ENCODE data around the gene SMARCD3.

The SMARCD3 gene

GRCh38 chr7:151272877-151273276, 24.4 kb upstream of the SMARCD3 start:
- DNase-seq (ENCODE audit: low spot score): no peak

GRCh38 chr7:151272405-151272804, 23.9 kb upstream of the SMARCD3 start:
- DNase-seq (ENCODE audit: low spot score): peak; percentile 18

- peak; percentile 21 for DNase-seq (ENCODE audit: low spot score)
These were observed 23.3 kb upstream of the SMARCD3 start for GRCh38 chr7:151271699-151272355.

GRCh38 chr7:151269511-151269910, 21.0 kb upstream of the SMARCD3 start:
- no peak for DNase-seq (ENCODE audit: low spot score)

GRCh38 chr7:151265351-151265931, 16.9 kb upstream of the SMARCD3 start:
- no peak for DNase-seq (ENCODE audit: low spot score)

- DNase-seq (ENCODE audit: low spot score): no peak
These were observed 16.1 kb upstream of the SMARCD3 start for GRCh38 chr7:151264615-151265014.

- no peak for DNase-seq (ENCODE audit: low spot score)
These were observed 13.0 kb upstream of the SMARCD3 start for GRCh38 chr7:151261529-151261928.

GRCh38 chr7:151260883-151261282, 12.4 kb upstream of the SMARCD3 start:
- no peak for DNase-seq (ENCODE audit: low spot score)

- no peak for DNase-seq (ENCODE audit: low spot score)
These were observed 12.0 kb upstream of the SMARCD3 start for GRCh38 chr7:151260471-151260870.

GRCh38 chr7:151257990-151258389, 9.5 kb upstream of the SMARCD3 start:
- DNase-seq (ENCODE audit: low spot score): no peak

- no peak for DNase-seq (ENCODE audit: low spot score)
These were observed 8.0 kb upstream of the SMARCD3 start for GRCh38 chr7:151256410-151257045.

GRCh38 chr7:151255390-151255789, 6.9 kb upstream of the SMARCD3 start:
- DNase-seq (ENCODE audit: low spot score): no peak

- no peak for DNase-seq (ENCODE audit: low spot score)
These were observed 6.4 kb upstream of the SMARCD3 start for GRCh38 chr7:151254851-151255250.

GRCh38 chr7:151254316-151254715, 5.8 kb upstream of the SMARCD3 start:
- DNase-seq (ENCODE audit: low spot score): no peak

GRCh38 chr7:151252961-151253711, 4.6 kb upstream of the SMARCD3 start:
- peak; percentile 30 for DNase-seq (ENCODE audit: low spot score)

- no peak for DNase-seq (ENCODE audit: low spot score)
These were observed 4.0 kb upstream of the SMARCD3 start for GRCh38 chr7:151252561-151252835.

GRCh38 chr7:151251689-151252560, 3.4 kb upstream of the SMARCD3 start:
- peak; percentile 67 for DNase-seq (ENCODE audit: low spot score)

GRCh38 chr7:151251328-151251688, 2.8 kb upstream of the SMARCD3 start:
- no peak for DNase-seq (ENCODE audit: low spot score)

- DNase-seq (ENCODE audit: low spot score): peak; percentile 8
These were observed 2.0 kb upstream of the SMARCD3 start for GRCh38 chr7:151250181-151251132.

- peak; percentile 67 for DNase-seq (ENCODE audit: low spot score)
These were observed 1.2 kb upstream of the SMARCD3 start for GRCh38 chr7:151249732-151250072.

Measured in cerebellar cortex (tissue), 1 donor.